H1 (cell line): ENCODE results near the gene PI4K2A. TPM values are rescaled to one million over a fixed set of nuclear protein-coding genes. Genes with fewer than 3 reads are reported as not detected.

Experiments used
- CTCF ChIA-PET: fragments of 300-600 bp; sonication (Branson Sonifier 250); formaldehyde crosslinking; loops from one replicate; lab custom pipeline; 2021; ENCODE audit not compliant: partially characterized antibody; lab: Charles Lee
- POLR2A ChIA-PET: fragments of 300-600 bp; sonication (Branson Sonifier 250); formaldehyde crosslinking; loops from one replicate; lab custom pipeline; 2021; ENCODE audit warnings: inconsistent platforms; ENCODE audit not compliant: partially characterized antibody; lab: Charles Lee
- DNase-seq, 2 experiments: peaks; one replicate each; pipeline versions ENCODE4 v3.0.0 to v3.0.0-alpha.2; 2010 to 2022; ENCODE audit warnings: low spot score in 2 of 2, low read depth in 1 of 2, mixed read lengths in 1 of 2
- FAIRE-seq: peaks from 2 replicates; lab custom pipeline; 2011; peaks lifted over from hg19 to GRCh38; lab: Jason Lieb, UNC
- H2AFZ ChIP-seq: 2 replicates; pipeline ENCODE4 v1.8.1; 2012; ENCODE audit warnings: low read length, inconsistent platforms
- H2AK5ac ChIP-seq: 2 replicates; pipeline ENCODE4 v1.6.1; 2013; ENCODE audit warnings: low read depth, low read length
- H2BK120ac ChIP-seq: replicated peaks from 2 replicates; pipeline ENCODE3; 2013; ENCODE audit warnings: low read depth, low read length, inconsistent platforms
- H2BK12ac ChIP-seq: 2 replicates; pipeline ENCODE4 v1.6.1; 2013; ENCODE audit warnings: low read depth, low read length
- H2BK15ac ChIP-seq: 2 replicates; pipeline ENCODE4 v1.6.1; 2013; ENCODE audit warnings: low read length
- H2BK20ac ChIP-seq: 2 replicates; pipeline ENCODE4 v1.6.1; 2013; ENCODE audit warnings: low read length
- H2BK5ac ChIP-seq: 2 replicates; pipeline ENCODE4 v1.6.1; 2013; ENCODE audit warnings: low read depth, low read length
- H3K14ac ChIP-seq: 2 replicates; pipeline ENCODE4 v1.6.1; 2013; ENCODE audit warnings: inconsistent platforms; ENCODE audit not compliant: insufficient read length
- H3K18ac ChIP-seq: 2 replicates; pipeline ENCODE4 v1.6.1; 2013; ENCODE audit warnings: low read length; ENCODE audit errors: extremely low read depth
- H3K23ac ChIP-seq: 2 replicates; pipeline ENCODE4 v1.6.1; 2013; ENCODE audit warnings: inconsistent platforms; ENCODE audit not compliant: insufficient read length
- H3K23me2 ChIP-seq: 2 replicates; pipeline ENCODE4 v1.6.1; 2013; ENCODE audit warnings: low read depth, low read length
- H3K27ac ChIP-seq: 2 replicates; pipeline ENCODE4 v1.6.1; 2011; ENCODE audit warnings: low read depth, low read length, inconsistent platforms
- H3K27me3 ChIP-seq, 4 experiments: replicated peaks in 1 of 4; 1 replicate in 1 of 4; 2 replicates in 3 of 4; pipeline versions ENCODE4 v1.6.1 to v1.8.1; 2011 to 2013; ENCODE audit warnings: low read length in 3 of 4, mild to moderate bottlenecking in 3 of 4, inconsistent platforms in 2 of 4, mixed read lengths in 2 of 4, moderate library complexity in 1 of 4; ENCODE audit not compliant: control insufficient read depth in 3 of 4, insufficient read depth in 3 of 4; ENCODE audit errors: extremely low read depth in 1 of 4
- H3K36me3 ChIP-seq, 4 experiments: 2 replicates each; pipeline versions ENCODE4 v1.6.1 to v1.8.1; 2011 to 2013; ENCODE audit warnings: mild to moderate bottlenecking in 4 of 4, low read length in 3 of 4, moderate library complexity in 2 of 4, control low read depth in 1 of 4, inconsistent platforms in 1 of 4; ENCODE audit not compliant: insufficient read depth in 4 of 4, control insufficient read depth in 2 of 4
- H3K4ac ChIP-seq: replicated peaks from 2 replicates; pipeline ENCODE3; 2013; ENCODE audit warnings: low read length, low read depth, mixed read lengths, inconsistent platforms; ENCODE audit not compliant: insufficient read length
- H3K4me1 ChIP-seq, 4 experiments: replicated peaks in 1 of 4; 1 replicate in 1 of 4; 2 replicates in 3 of 4; pipeline versions ENCODE4 v1.6.1 to v1.8.1; 2011 to 2013; ENCODE audit warnings: low read length in 3 of 4, inconsistent platforms in 2 of 4, mixed read lengths in 1 of 4; ENCODE audit not compliant: insufficient read depth in 4 of 4, control insufficient read depth in 3 of 4
- H3K4me2 ChIP-seq, 2 experiments: 2 replicates each; pipeline versions ENCODE4 v1.6.1 to v1.8.1; 2011 to 2013; ENCODE audit warnings: low read depth in 2 of 2, low read length in 2 of 2, control low read depth in 1 of 2, inconsistent platforms in 1 of 2, mild to moderate bottlenecking in 1 of 2; ENCODE audit not compliant: insufficient read depth in 1 of 2
- H3K4me3 ChIP-seq, 4 experiments: fragments of 200-600, 300-600 bp in 1 of 4; sonication (generic), shearing (Covaris generic), sonication (Bioruptor Twin) in 1 of 4; 2 replicates each; pipeline versions ENCODE4 v1.5.1 to v1.8.1; 2011 to 2016; ENCODE audit warnings: low read length in 4 of 4, low read depth in 3 of 4, control low read depth in 2 of 4, inconsistent platforms in 2 of 4, mild to moderate bottlenecking in 2 of 4, mixed read lengths in 1 of 4, moderate library complexity in 1 of 4; ENCODE audit not compliant: insufficient read depth in 2 of 4; ENCODE audit errors: extremely low read depth in 1 of 4
- H3K56ac ChIP-seq: replicated peaks from 2 replicates; pipeline ENCODE3; 2013; ENCODE audit warnings: low read depth, mild to moderate bottlenecking, mixed read lengths, low read length, inconsistent platforms; ENCODE audit not compliant: insufficient read length
- H3K79me1 ChIP-seq: 2 replicates; pipeline ENCODE4 v1.6.1; 2013; ENCODE audit warnings: low read depth, low read length, control low read depth
- H3K79me2 ChIP-seq, 2 experiments: 2 replicates each; pipeline versions ENCODE4 v1.6.1 to v1.8.1; 2012 to 2013; ENCODE audit warnings: low read length in 2 of 2, mild to moderate bottlenecking in 2 of 2, inconsistent platforms in 1 of 2; ENCODE audit not compliant: insufficient read depth in 2 of 2, control insufficient read depth in 1 of 2
- H3K9ac ChIP-seq, 4 experiments: replicated peaks in 1 of 4; 1 replicate in 1 of 4; 2 replicates in 3 of 4; pipeline versions ENCODE4 v1.6.1 to v1.8.1; 2011 to 2013; ENCODE audit warnings: low read depth in 3 of 4, low read length in 3 of 4, control low read depth in 2 of 4, mild to moderate bottlenecking in 2 of 4, moderate library complexity in 2 of 4, inconsistent platforms in 1 of 4; ENCODE audit errors: extremely low read depth in 1 of 4
- H3K9me3 ChIP-seq, 2 experiments: 2 replicates each; pipeline versions ENCODE4 v1.6.1 to v1.8.1; 2012 to 2013; ENCODE audit warnings: mild to moderate bottlenecking in 2 of 2, moderate library complexity in 2 of 2, control low read depth in 1 of 2, inconsistent platforms in 1 of 2, low read depth in 1 of 2, low read length in 1 of 2, mixed read lengths in 1 of 2; ENCODE audit not compliant: insufficient read depth in 2 of 2
- H4K20me1 ChIP-seq, 2 experiments: replicated peaks in 1 of 2; 2 replicates each; pipeline versions ENCODE3 to v1.8.1; 2011 to 2013; ENCODE audit warnings: inconsistent platforms in 2 of 2, low read length in 2 of 2, mild to moderate bottlenecking in 1 of 2; ENCODE audit not compliant: insufficient read depth in 2 of 2, control insufficient read depth in 1 of 2
- H4K5ac ChIP-seq: 2 replicates; pipeline ENCODE4 v1.6.1; 2013; ENCODE audit warnings: low read length, low read depth, mixed read lengths, inconsistent platforms; ENCODE audit not compliant: insufficient read length
- H4K8ac ChIP-seq: 2 replicates; pipeline ENCODE4 v1.8.0; 2013; ENCODE audit warnings: mild to moderate bottlenecking, moderate library complexity, low read length, inconsistent platforms; ENCODE audit not compliant: insufficient read depth; ENCODE audit errors: extremely low read depth
- H4K91ac ChIP-seq: replicated peaks from 2 replicates; pipeline ENCODE3; 2013; ENCODE audit warnings: low read length, mixed read lengths, inconsistent platforms; ENCODE audit not compliant: insufficient read length
- MAFK ChIP-seq: IDR thresholded peaks from 2 replicates; pipeline ENCODE4 v1.6.1; 2012; ENCODE audit warnings: low read depth, mild to moderate bottlenecking, improper control_type of control experiment, low read length
- YY1 ChIP-seq: IDR thresholded peaks from 2 replicates; pipeline ENCODE4 v1.6.1; 2011; ENCODE audit warnings: low read depth, mild to moderate bottlenecking, low read length
- WGBS, 2 experiments: shearing (Covaris generic) in 1 of 2; methylation state at CpG; one replicate each; pipeline versions ENCODE4 v1.1.6 to v1.1.7; 2013 to 2015; ENCODE audit warnings: low lambda C conversion rate in 2 of 2, mixed read lengths in 2 of 2, inconsistent platforms in 1 of 2, low coverage in 1 of 2, missing lambda C conversion rate in 1 of 2; ENCODE audit not compliant: insufficient replicate concordance in 2 of 2, insufficient coverage in 1 of 2, insufficient read length in 1 of 2; ENCODE audit errors: extremely low coverage in 1 of 2, missing lambda C conversion rate in 1 of 2; 5-methylcytosine and 5-hydroxymethylcytosine counted together
- polyA plus RNA-seq, 7 experiments: library from polyadenylated mRNA; depleted of rRNA in 3 of 7; stranded (reverse) in 5 of 7; unstranded in 2 of 7; fragments of >200 nt in 5 of 7; fragments of 200-250 nt in 2 of 7; gene quantifications; 1 replicate in 5 of 7; 2 replicates in 1 of 7; 4 replicates in 1 of 7; pipeline versions ENCODE4 v1.2.1 to v1.2.3, GENCODE V29; 2011 to 2013; ENCODE audit warnings: missing spikeins in 2 of 7, mixed read lengths in 2 of 7
- total RNA-seq: library from RNA; stranded (reverse); fragmentation: NEBNext Ultra II Directional; extraction: Animal tissue kit (Norgen Biotek cat#: 25700); gene quantifications from 2 replicates; pipeline ENCODE4 v1.2.1, GENCODE V29; 2021

The PI4K2A gene
- total and polyA plus RNA-seq, 2 of the 8 experiments (the other 6 are each of a cell fraction or from before 2014, with no cell fraction given) = 20.7 to 21.9 TPM

GRCh38 chr10:97647556-97647955 lies 7.1 kb downstream of the PI4K2A start:
- no peak overlapping the region for H2BK20ac ChIP-seq
- H3K4me1 ChIP-seq = peaks cover 5 to 11% (median 9%) of the 10 kb centered on the region in 4 experiments; a peak in 6 of 7 replicates
- H3K27ac ChIP-seq = no peak overlapping the region
- H3K23me2 ChIP-seq = no peaks in the 10 kb centered on the region; the same call in 1 of the 2 replicates
- no peak for FAIRE-seq
- H2AK5ac ChIP-seq = no peak overlapping the region
- WGBS, 2 experiments = 83% methylated on average over 1 of the region's 1 CpG; no CpG with 5 or more reads in 1 of the 2 experiments
- peak overlapping the region in 1 of 2 experiments; percentile 77; a peak in 1 of 4 replicates for H3K4me2 ChIP-seq
- H4K8ac ChIP-seq = no peak overlapping the region
- H3K27me3 ChIP-seq = no peaks in the 10 kb centered on the region
- H3K9ac ChIP-seq = no peak overlapping the region
- no peak overlapping the region for H3K4ac ChIP-seq
- no peak overlapping the region for H3K23ac ChIP-seq
- no peak overlapping the region for H2BK15ac ChIP-seq
- H3K79me1 ChIP-seq = peaks cover 2% of the 10 kb centered on the region
- H3K79me2 ChIP-seq = peaks cover 5 to 51% of the 10 kb centered on the region in 2 experiments; a peak in 3 of 4 replicates
- CTCF ChIA-PET = interaction anchor here (0.7 to 0.9 kb wide), 2 partner anchors 62 to 95 kb away, joined by 3 read pairs; no protein-coding TSS in a partner anchor
- H3K4me3 ChIP-seq = no peak overlapping the region
- H3K18ac ChIP-seq = no peak overlapping the region
- no peak overlapping the region for H2BK12ac ChIP-seq
- no peak overlapping the region for H4K91ac ChIP-seq
- H2BK5ac ChIP-seq = no peak overlapping the region
- H3K36me3 ChIP-seq = peaks cover 8 to 28% (median 22%) of the 10 kb centered on the region in 4 experiments
- no peak overlapping the region for H2BK120ac ChIP-seq
- POLR2A ChIA-PET = no interaction called here
- no peak overlapping the region for H3K14ac ChIP-seq
- no peak overlapping the region for H3K56ac ChIP-seq
- no peaks in the 10 kb centered on the region for H4K20me1 ChIP-seq
- TF ChIP-seq YY1 = no peak
- no peak for TF ChIP-seq MAFK
- TF ChIP-seq, all 59 proteins: peak for 0
- Histone ChIP-seq H3K9me3 (no peaks in the 10 kb centered on the region), H4K5ac (no peak overlapping the region), H2AFZ (no peak overlapping the region)
- no peak for DNase-seq
